Measurements from ENCODE around the gene RGS7.

DNA sequence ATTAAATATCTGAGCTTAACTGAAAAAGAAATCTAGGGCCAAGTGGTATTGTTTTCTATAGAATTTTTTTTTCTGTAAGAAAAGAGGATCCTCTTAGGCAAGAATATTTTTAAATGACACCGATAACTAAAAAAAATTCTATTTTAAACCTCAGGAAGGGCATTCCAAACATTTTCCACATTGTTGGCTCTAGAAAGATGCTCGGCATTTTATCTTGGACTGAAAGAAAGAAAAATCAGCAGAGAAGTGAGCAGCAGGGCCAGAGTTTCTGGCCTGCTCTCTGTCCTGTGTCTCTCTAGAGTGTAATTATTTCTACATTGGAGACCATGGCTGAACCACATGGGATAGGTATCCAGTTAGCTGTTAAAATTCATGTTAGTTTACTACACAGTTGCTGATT lies 552.5 kb downstream of the RGS7 start:
- no peak for TF ChIP-seq EZH2phosphoT487 (IDR thresholded peaks at IDR 0.05; ENCODE audit: low read depth)
- TF ChIP-seq, protein P1, sequence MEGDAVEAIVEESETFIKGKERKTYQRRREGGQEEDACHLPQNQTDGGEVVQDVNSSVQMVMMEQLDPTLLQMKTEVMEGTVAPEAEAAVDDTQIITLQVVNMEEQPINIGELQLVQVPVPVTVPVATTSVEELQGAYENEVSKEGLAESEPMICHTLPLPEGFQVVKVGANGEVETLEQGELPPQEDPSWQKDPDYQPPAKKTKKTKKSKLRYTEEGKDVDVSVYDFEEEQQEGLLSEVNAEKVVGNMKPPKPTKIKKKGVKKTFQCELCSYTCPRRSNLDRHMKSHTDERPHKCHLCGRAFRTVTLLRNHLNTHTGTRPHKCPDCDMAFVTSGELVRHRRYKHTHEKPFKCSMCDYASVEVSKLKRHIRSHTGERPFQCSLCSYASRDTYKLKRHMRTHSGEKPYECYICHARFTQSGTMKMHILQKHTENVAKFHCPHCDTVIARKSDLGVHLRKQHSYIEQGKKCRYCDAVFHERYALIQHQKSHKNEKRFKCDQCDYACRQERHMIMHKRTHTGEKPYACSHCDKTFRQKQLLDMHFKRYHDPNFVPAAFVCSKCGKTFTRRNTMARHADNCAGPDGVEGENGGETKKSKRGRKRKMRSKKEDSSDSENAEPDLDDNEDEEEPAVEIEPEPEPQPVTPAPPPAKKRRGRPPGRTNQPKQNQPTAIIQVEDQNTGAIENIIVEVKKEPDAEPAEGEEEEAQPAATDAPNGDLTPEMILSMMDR (IDR thresholded peaks at IDR 0.05; ENCODE audit: low read depth, low read length), result no peak

Data from OCI-LY3 (cell line).